Nephron progenitor cell (in vitro differentiated cells): ENCODE measurements around the gene GALNT13.

Experiments
- DNase-seq: peaks from one replicate; pipeline ENCODE4 v3.0.0; 2021
- H3K27ac Mint-ChIP-seq: 2 replicates; pipeline ENCODE4 v1.8.0; 2021; ENCODE audit warnings: mild to moderate bottlenecking, moderate library complexity, mixed read lengths
- H3K27me3 Mint-ChIP-seq: 2 replicates; pipeline ENCODE4 v1.8.0; 2021; ENCODE audit warnings: mild to moderate bottlenecking, low read depth, mixed read lengths; ENCODE audit not compliant: poor library complexity
- H3K36me3 Mint-ChIP-seq: 2 replicates; pipeline ENCODE4 v1.8.0; 2021; ENCODE audit warnings: low read depth, mixed read lengths
- H3K4me1 Mint-ChIP-seq: 2 replicates; pipeline ENCODE4 v1.8.0; 2021; ENCODE audit warnings: mixed read lengths
- H3K4me3 Mint-ChIP-seq: 2 replicates; pipeline ENCODE4 v1.8.0; 2021; ENCODE audit warnings: mild to moderate bottlenecking, moderate library complexity, mixed read lengths
- H3K9me3 Mint-ChIP-seq: 2 replicates; pipeline ENCODE4 v1.8.0; 2021; ENCODE audit warnings: mild to moderate bottlenecking, moderate library complexity, mixed read lengths
- CTCF ChIP-seq: fragments of 200-600 bp; sonication (generic); IDR thresholded peaks from 2 replicates; pipeline ENCODE4 v1.5.0; 2021; ENCODE audit warnings: antibody characterized with exemption

GALNT13 gene

GRCh38 chr2:154093856-154094255 lies 222.1 kb downstream of the GALNT13 start:
- Mint-ChIP-seq H3K4me3 (no peak overlapping the region), H3K36me3 (no peaks in the 10 kb centered on the region), H3K27me3 (no peaks in the 10 kb centered on the region), H3K27ac (no peak overlapping the region), H3K4me1 (no peaks in the 10 kb centered on the region), H3K9me3 (no peaks in the 10 kb centered on the region)
- TF ChIP-seq CTCF = no peak
- DNase-seq = no peak

GRCh38 chr2:154097833-154098398 lies 226.2 kb downstream of the GALNT13 start:
- Mint-ChIP-seq H3K9me3 (peaks cover 12% of the 10 kb centered on the region), H3K4me1 (no peaks in the 10 kb centered on the region), H3K27ac (no peak overlapping the region), H3K27me3 (peaks cover 4% of the 10 kb centered on the region), H3K4me3 (no peak overlapping the region), H3K36me3 (no peaks in the 10 kb centered on the region)
- TF ChIP-seq CTCF = no peak
- DNase-seq = no peak

GRCh38 chr2:154120706-154121105 lies 249.0 kb downstream of the GALNT13 start:
- no peak for DNase-seq
- TF ChIP-seq CTCF = no peak
- H3K27me3 Mint-ChIP-seq = no peaks in the 10 kb centered on the region
- peaks cover 24% of the 10 kb centered on the region for H3K36me3 Mint-ChIP-seq
- no peaks in the 10 kb centered on the region for H3K4me1 Mint-ChIP-seq
- no peak overlapping the region for H3K27ac Mint-ChIP-seq
- no peak overlapping the region for H3K4me3 Mint-ChIP-seq
- H3K9me3 Mint-ChIP-seq = peaks cover 49% of the 10 kb centered on the region

- no peak for DNase-seq
- H3K36me3 Mint-ChIP-seq = peaks cover 3% of the 10 kb centered on the region
- H3K4me1 Mint-ChIP-seq = no peaks in the 10 kb centered on the region
- H3K27ac Mint-ChIP-seq = no peak overlapping the region
- H3K27me3 Mint-ChIP-seq = no peaks in the 10 kb centered on the region
- H3K9me3 Mint-ChIP-seq = peaks cover 11% of the 10 kb centered on the region
- no peak for TF ChIP-seq CTCF
- no peak overlapping the region for H3K4me3 Mint-ChIP-seq
Observed at GRCh38 chr2:154125891-154126290, 254.2 kb downstream of the GALNT13 start.

GRCh38 chr2:154130821-154131220 lies 259.1 kb downstream of the GALNT13 start:
- no peaks in the 10 kb centered on the region for H3K36me3 Mint-ChIP-seq
- no peak for TF ChIP-seq CTCF

GRCh38 chr2:154132827-154133226 lies 261.1 kb downstream of the GALNT13 start:
- Mint-ChIP-seq H3K27me3 (no peaks in the 10 kb centered on the region), H3K4me3 (no peak overlapping the region), H3K4me1 (no peaks in the 10 kb centered on the region), H3K27ac (no peak overlapping the region), H3K36me3 (no peaks in the 10 kb centered on the region), H3K9me3 (no peaks in the 10 kb centered on the region)
- DNase-seq = no peak
- no peak for TF ChIP-seq CTCF

More at GRCh38 chr2:154130821-154131220, 259.1 kb downstream of the GALNT13 start:
- Mint-ChIP-seq H3K4me1 (no peaks in the 10 kb centered on the region), H3K4me3 (no peak overlapping the region), H3K27me3 (no peaks in the 10 kb centered on the region), H3K9me3 (no peaks in the 10 kb centered on the region), H3K27ac (no peak overlapping the region)
- DNase-seq = no peak
